HG02885 (cell line): ENCODE measurements around the gene NOTCH4.
"Not testable (repeated sequence)": the region's sequence is repeated elsewhere in the genome, so short reads cannot be mapped to it uniquely, and the experiment has no call there.

ENCODE experiments used
- ATAC-seq: cut with Tn5 transposase; IDR thresholded peaks from one replicate; pipeline ENCODE4 v1.9.1; 2021; ENCODE audit warnings: mild to moderate bottlenecking; ENCODE audit not compliant: unreplicated experiment, poor library complexity

The NOTCH4 gene

GRCh38 chr6:32223258-32224235 lies at the start of gene NOTCH4:
TSS of gene NOTCH4 (minus strand) at chr6:32224067. CDS start at chr6:32223928, 139 bp downstream.
- ATAC-seq: no peak

- ATAC-seq: no peak
Observed at GRCh38 chr6:32271429-32271828, 47.6 kb upstream of the NOTCH4 start.

- not testable (repeated sequence) for ATAC-seq
Observed at GRCh38 chr6:32268459-32268858, 44.6 kb upstream of the NOTCH4 start.

GRCh38 chr6:32267035-32267434 lies 43.2 kb upstream of the NOTCH4 start:
- no peak for ATAC-seq

GRCh38 chr6:32257262-32257661 lies 33.4 kb upstream of the NOTCH4 start:
- not testable (repeated sequence) for ATAC-seq

- peak; percentile 54 for ATAC-seq
Observed at GRCh38 chr6:32255199-32256153, 31.6 kb upstream of the NOTCH4 start.

GRCh38 chr6:32254761-32255198 lies 30.9 kb upstream of the NOTCH4 start:
- no peak for ATAC-seq

GRCh38 chr6:32252331-32253009 lies 28.6 kb upstream of the NOTCH4 start:
- ATAC-seq: no peak

GRCh38 chr6:32249262-32249661 lies 25.4 kb upstream of the NOTCH4 start:
- no peak for ATAC-seq

- no peak for ATAC-seq
Observed at GRCh38 chr6:32247401-32247800, 23.5 kb upstream of the NOTCH4 start.

GRCh38 chr6:32244946-32245398 lies 21.1 kb upstream of the NOTCH4 start:
- peak; percentile 38 for ATAC-seq

GRCh38 chr6:32244270-32244669 lies 20.4 kb upstream of the NOTCH4 start:
- ATAC-seq: no peak

GRCh38 chr6:32242318-32242813 lies 18.5 kb upstream of the NOTCH4 start:
- not testable (repeated sequence) for ATAC-seq

- no peak for ATAC-seq
Observed at GRCh38 chr6:32240686-32241085, 16.8 kb upstream of the NOTCH4 start.

- ATAC-seq: no peak
Observed at GRCh38 chr6:32239462-32239861, 15.6 kb upstream of the NOTCH4 start.

GRCh38 chr6:32234934-32235333 lies 11.1 kb upstream of the NOTCH4 start:
- ATAC-seq: no peak

- no peak for ATAC-seq
Observed at GRCh38 chr6:32226434-32226833, 2.6 kb upstream of the NOTCH4 start.

GRCh38 chr6:32224696-32225095 lies 829 bp upstream of the NOTCH4 start:
- no peak for ATAC-seq

- no peak for ATAC-seq
Observed at GRCh38 chr6:32222333-32223230, 1.3 kb downstream of the NOTCH4 start.
